Pulmonary artery endothelial cell (primary cell): ENCODE results near the gene DEAF1. TPM values are rescaled to one million over a fixed set of nuclear protein-coding genes. Genes with fewer than 3 reads are reported as not detected.
A peak's percentile ranks its signal among the peaks of the same experiment; 100 is the strongest.
"Not testable (repeated sequence)": the region's sequence is repeated elsewhere in the genome, so short reads cannot be mapped to it uniquely, and the experiment has no call there.

Experiments
- DNase-seq: peaks from one replicate; pipeline ENCODE4 v3.0.0-alpha.2; 2011; ENCODE audit warnings: low read depth, low spot score
- total RNA-seq: library from RNA; depleted of rRNA; stranded (reverse); fragments of >200 nt; gene quantifications from 2 replicates; pipeline ENCODE4 v1.2.3, GENCODE V29; 2014

The DEAF1 gene
- total RNA-seq, 1 donor from 2014 or later = 66.1 TPM

- DNase-seq = no peak
These were observed 6.9 kb upstream of the DEAF1 start for GRCh38 chr11:701741-702461.

- DNase-seq = no peak
These were observed 4.7 kb upstream of the DEAF1 start for GRCh38 chr11:699753-700152.

GRCh38 chr11:699116-699508, 4.1 kb upstream of the DEAF1 start:
- DNase-seq = no peak

GRCh38 chr11:698493-699115, 3.6 kb upstream of the DEAF1 start:
- no peak for DNase-seq

GRCh38 chr11:697811-698311, 2.8 kb upstream of the DEAF1 start:
- DNase-seq = no peak

GRCh38 chr11:696955-697491, 2.0 kb upstream of the DEAF1 start:
- no peak for DNase-seq

GRCh38 chr11:695538-696248, 671 bp upstream of the DEAF1 start, which contains the start of gene TMEM80:
TMEM80 (plus strand) TSS chr11:695816; CDS start chr11:695828, 12 bp downstream.
- DNase-seq = peak; percentile 90

GRCh38 chr11:695288-695537, 191 bp upstream of the DEAF1 start:
- no peak for DNase-seq

- no peak for DNase-seq
These were observed 997 bp downstream of the DEAF1 start for GRCh38 chr11:693887-694562.

GRCh38 chr11:693415-693831, 1.6 kb downstream of the DEAF1 start:
- no peak for DNase-seq

GRCh38 chr11:692824-693414, 2.1 kb downstream of the DEAF1 start:
- DNase-seq = no peak

GRCh38 chr11:691710-692590, 3.1 kb downstream of the DEAF1 start:
- DNase-seq = no peak

GRCh38 chr11:690738-691633, 4.0 kb downstream of the DEAF1 start:
- no peak for DNase-seq

GRCh38 chr11:690244-690643, 4.8 kb downstream of the DEAF1 start:
- not testable (repeated sequence) for DNase-seq

GRCh38 chr11:689625-690024, 5.4 kb downstream of the DEAF1 start:
- peak; percentile 71 for DNase-seq

GRCh38 chr11:688681-689080, 6.3 kb downstream of the DEAF1 start:
- DNase-seq = no peak

GRCh38 chr11:687751-688150, 7.3 kb downstream of the DEAF1 start:
- DNase-seq = no peak

- DNase-seq = no peak
These were observed 8.4 kb downstream of the DEAF1 start for GRCh38 chr11:686451-687243.
